Activated T-helper 1 cell treated with anti-CD3 and anti-CD28 coated beads, Interleukin-2, amount 50 U/mL, for 16 hours (primary cell): ENCODE measurements around the gene ACAD10.
"Not testable (repeated sequence)": the region's sequence is repeated elsewhere in the genome, so short reads cannot be mapped to it uniquely, and the experiment has no call there.

Experiments used
- DNase-seq, 2 donors: peaks; one replicate each; pipeline ENCODE4 v3.0.0-alpha.2; 2020; ENCODE audit warnings: low read depth in 1 of 2, low spot score in 1 of 2

Gene ACAD10

GRCh38 chr12:111685811-111686573, at the start of gene ACAD10, which contains the start of gene BRAP:
Gene ACAD10, plus strand, starts transcription at chr12:111686053. Its CDS starts 6,657 bp downstream, at chr12:111692710.
Gene BRAP, minus strand, starts transcription at chr12:111685956. Its CDS starts 164 bp downstream, at chr12:111685792.
- peak; percentile 87 to 91 for DNase-seq

DNA sequence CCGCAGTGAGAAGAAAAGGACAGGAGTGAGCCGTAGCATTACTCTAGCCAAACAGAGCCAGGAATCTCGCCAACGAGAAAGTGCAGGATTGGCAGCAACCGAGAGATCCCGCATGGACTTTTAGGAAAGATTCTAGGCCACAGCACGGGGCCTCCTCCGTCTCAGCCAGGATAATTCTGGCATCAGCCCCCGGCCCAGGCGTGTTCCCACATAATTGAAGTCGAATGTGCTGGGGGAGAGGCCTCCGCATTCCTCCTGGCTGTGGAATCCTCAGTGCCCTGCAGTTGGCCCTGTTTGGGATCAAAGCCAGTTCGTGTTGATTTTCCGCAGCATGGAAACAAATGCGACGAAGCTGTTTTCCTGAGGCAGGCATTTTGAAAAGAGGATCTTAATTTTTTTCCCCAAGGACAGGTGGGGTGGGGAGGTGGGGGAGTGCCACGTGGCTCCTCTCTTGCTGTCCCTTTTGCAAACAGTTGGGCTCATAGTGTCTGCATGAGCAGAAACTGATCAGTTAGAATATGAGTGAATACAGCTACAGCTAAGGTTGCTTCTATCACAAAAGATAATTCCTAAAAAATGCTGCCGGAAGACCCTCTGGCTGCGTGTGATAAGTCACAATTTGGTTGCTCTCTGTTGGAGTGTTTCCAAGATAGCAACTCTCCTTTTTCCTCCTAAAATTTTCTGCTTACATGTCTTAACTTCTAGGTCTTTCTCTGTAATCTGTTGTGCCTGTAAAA, 49.5 kb upstream of the ACAD10 start:
- DNase-seq, result no peak

- DNase-seq, result no peak
Measured at GRCh38 chr12:111638556-111638955, 47.3 kb upstream of the ACAD10 start.

- no peak for DNase-seq
Measured at GRCh38 chr12:111640506-111640905, 45.3 kb upstream of the ACAD10 start.

DNA sequence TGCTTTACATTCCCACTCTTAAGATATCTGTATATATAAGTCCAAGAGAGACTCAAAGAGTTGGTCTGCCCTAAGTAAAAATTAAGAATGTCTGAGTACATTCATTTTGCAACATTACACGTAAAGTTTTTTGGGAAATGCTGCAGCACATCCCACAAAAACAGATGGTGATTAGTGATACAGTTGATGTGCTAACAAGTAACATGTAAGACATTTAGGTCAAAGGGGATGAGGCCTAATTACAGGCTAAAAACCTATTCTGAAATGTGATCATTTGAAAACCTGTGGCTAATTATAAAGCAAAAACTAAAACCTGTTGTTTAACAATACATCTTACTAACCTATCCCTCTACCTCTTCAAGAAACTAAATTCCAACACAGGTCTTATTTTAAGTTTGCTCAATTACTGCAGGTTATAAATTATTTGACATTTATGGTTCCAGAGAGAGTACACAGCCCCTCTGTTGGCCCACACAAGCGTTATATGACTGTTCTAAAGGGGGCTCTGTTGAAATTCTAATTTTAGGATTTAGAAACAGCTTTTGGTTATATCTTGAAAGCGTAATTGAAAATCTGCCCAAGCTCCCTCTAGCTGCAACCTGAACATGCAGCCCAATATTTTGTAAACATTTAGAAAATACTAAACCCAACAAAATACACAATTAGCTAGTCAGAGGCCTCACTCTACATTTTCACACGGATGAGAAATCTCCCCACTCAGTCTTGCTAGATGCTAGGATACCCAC, 43.0 kb upstream of the ACAD10 start:
- no peak for DNase-seq

GRCh38 chr12:111643427-111643826, 42.4 kb upstream of the ACAD10 start:
- DNase-seq, result no peak

GRCh38 chr12:111645433-111645832, 40.4 kb upstream of the ACAD10 start:
- DNase-seq, result no peak

- no peak for DNase-seq
Measured at GRCh38 chr12:111650912-111651311, 34.9 kb upstream of the ACAD10 start.

GRCh38 chr12:111652530-111652929, 33.3 kb upstream of the ACAD10 start:
- DNase-seq, result not testable (repeated sequence)

- no peak for DNase-seq
Measured at GRCh38 chr12:111653596-111653995, 32.3 kb upstream of the ACAD10 start.

DNA sequence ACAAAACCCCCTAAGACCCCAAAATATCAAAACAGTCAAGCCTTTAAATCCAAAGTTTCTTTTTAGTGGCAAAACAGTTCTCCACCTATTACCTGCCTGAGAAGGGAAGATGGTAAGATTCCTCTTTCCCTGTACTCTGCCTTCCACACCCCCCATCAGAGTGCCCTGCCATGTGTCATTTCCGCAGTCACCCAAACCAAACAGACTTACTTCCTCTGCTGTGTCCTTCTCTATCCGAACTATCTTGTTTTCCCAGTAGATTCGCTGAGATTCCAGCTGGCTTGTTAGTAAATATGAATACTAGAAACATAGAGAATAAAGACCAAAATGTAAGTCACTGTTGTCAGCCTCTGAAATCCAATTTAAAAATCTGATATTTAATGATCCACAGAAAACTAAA, 30.5 kb upstream of the ACAD10 start:
- no peak for DNase-seq

- DNase-seq, result no peak
Measured at GRCh38 chr12:111656016-111656415, 29.8 kb upstream of the ACAD10 start.

DNA sequence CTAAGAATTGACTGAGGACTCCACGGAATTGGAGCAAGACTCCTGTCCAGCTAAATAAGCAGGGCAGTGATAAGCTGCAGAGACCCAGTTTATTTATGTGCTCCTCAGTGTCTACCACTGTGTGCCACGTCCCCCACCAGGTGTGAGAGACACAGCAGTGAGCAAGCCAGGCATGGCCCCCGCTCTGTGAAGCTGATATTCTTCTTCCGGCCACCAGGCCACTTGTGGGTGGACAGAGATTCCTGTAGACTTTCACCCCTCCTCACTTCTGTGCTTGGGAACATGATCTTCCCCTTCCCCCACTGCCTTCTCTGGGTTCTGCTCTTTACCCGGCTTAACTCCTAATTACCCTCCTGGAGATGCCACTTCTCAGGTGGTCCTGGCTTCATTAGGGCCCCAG, 21.4 kb upstream of the ACAD10 start:
- DNase-seq, result no peak

- no peak for DNase-seq
Measured at GRCh38 chr12:111664961-111665865, 20.6 kb upstream of the ACAD10 start.

- no peak for DNase-seq
Measured at GRCh38 chr12:111672822-111673381, 13.0 kb upstream of the ACAD10 start.

- no peak for DNase-seq
Measured at GRCh38 chr12:111673503-111673902, 12.3 kb upstream of the ACAD10 start.

GRCh38 chr12:111677186-111677585, 8.7 kb upstream of the ACAD10 start:
- DNase-seq, result no peak

GRCh38 chr12:111684485-111685198, 1.2 kb upstream of the ACAD10 start:
- not testable (repeated sequence) for DNase-seq

DNA sequence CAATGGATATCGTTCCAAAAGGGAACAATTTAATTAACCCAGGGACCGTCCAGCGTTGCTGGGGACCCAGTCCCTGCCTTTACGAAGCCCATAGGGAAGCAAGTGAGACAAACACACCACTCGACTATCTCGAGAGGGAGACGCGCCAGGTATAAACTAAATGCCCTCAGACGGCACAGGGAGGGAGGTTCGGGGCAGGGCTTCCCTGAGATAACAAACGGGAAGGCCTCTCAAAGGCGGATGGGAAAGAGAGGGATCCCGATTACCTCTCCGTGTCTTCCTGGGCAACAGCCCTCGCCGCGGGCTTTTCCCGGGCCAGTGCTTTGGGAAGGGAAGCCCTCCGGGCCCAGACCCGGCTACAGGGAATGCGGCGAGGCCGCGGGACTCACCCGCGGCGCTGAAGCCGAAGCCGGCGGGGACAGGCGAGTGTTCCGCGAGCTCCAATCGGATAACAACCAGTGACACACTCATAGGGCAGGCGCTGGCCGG, 487 bp upstream of the ACAD10 start:
- no peak for DNase-seq
